ENCODE data around the gene PEMT.
"Not testable (repeated sequence)": the region's sequence is repeated elsewhere in the genome, so short reads cannot be mapped to it uniquely, and the experiment has no call there.

Gene PEMT

GRCh38 chr17:17493249-17493985 lies 98.1 kb downstream of the PEMT start:
- no peak for TF ChIP-seq ZFX (IDR thresholded peaks at IDR 0.05; ENCODE audit: borderline replicate concordance)
- no peak for TF ChIP-seq CTCF (IDR thresholded peaks at IDR 0.05)
- H3K27ac ChIP-seq = no peak overlapping the region; the same call in 1 of the 2 replicates

GRCh38 chr17:17492571-17492970 lies 98.9 kb downstream of the PEMT start:
- peak overlapping the region; percentile 41; the same call in 1 of the 2 replicates for H3K27ac ChIP-seq
- no peak for TF ChIP-seq ZFX (IDR thresholded peaks at IDR 0.05; ENCODE audit: borderline replicate concordance)
- no peak for TF ChIP-seq CTCF (IDR thresholded peaks at IDR 0.05)

GRCh38 chr17:17492085-17492484 lies 99.4 kb downstream of the PEMT start:
- H3K27ac ChIP-seq = peak overlapping the region; percentile 41
- TF ChIP-seq CTCF (IDR thresholded peaks at IDR 0.05) (no peak), ZFX (IDR thresholded peaks at IDR 0.05; ENCODE audit: borderline replicate concordance) (no peak)

- peak overlapping the region; percentile 41 for H3K27ac ChIP-seq
- TF ChIP-seq ZFX (IDR thresholded peaks at IDR 0.05; ENCODE audit: borderline replicate concordance) (no peak), CTCF (IDR thresholded peaks at IDR 0.05) (no peak)
Observed at GRCh38 chr17:17491546-17491988, 99.9 kb downstream of the PEMT start.

- H3K27ac ChIP-seq = no peak overlapping the region; the same call in 1 of the 2 replicates
- TF ChIP-seq ZFX (IDR thresholded peaks at IDR 0.05; ENCODE audit: borderline replicate concordance) (no peak), CTCF (IDR thresholded peaks at IDR 0.05) (no peak)
Observed at GRCh38 chr17:17491031-17491471, 100.5 kb downstream of the PEMT start.

GRCh38 chr17:17487998-17488397 lies 103.5 kb downstream of the PEMT start:
- H3K27ac ChIP-seq = no peak overlapping the region
- TF ChIP-seq ZFX (IDR thresholded peaks at IDR 0.05; ENCODE audit: borderline replicate concordance) = no peak
- TF ChIP-seq CTCF (IDR thresholded peaks at IDR 0.05) = no peak

GRCh38 chr17:17486416-17486815 lies 105.1 kb downstream of the PEMT start:
- not testable (repeated sequence) for H3K27ac ChIP-seq
